Thyroid gland (tissue), 4 donors: ENCODE data around the gene FOXP2. TPM values are rescaled to one million over a fixed set of nuclear protein-coding genes. Genes with fewer than 3 reads are reported as not detected.

Experiments
- DNase-seq, 2 donors: peaks; one replicate each; pipeline ENCODE4 v3.0.0-alpha.2; 2019
- H3K27ac ChIP-seq, 3 donors: fragments of 200-600 bp; sonication (generic); 1 replicate in 2 of 3; 2 replicates in 1 of 3; pipeline ENCODE4 v1.5.1; 2016 to 2019; ENCODE audit warnings: mild to moderate bottlenecking in 1 of 3, moderate library complexity in 1 of 3
- H3K27me3 ChIP-seq: fragments of 200-600 bp; sonication (generic); one replicate; pipeline ENCODE4 v1.5.1; 2019
- H3K36me3 ChIP-seq, 2 donors: fragments of 200-600 bp; sonication (generic); one replicate each; pipeline ENCODE4 v1.5.1; 2016 to 2019
- H3K4me1 ChIP-seq, 2 donors: fragments of 200-600 bp; sonication (generic); one replicate each; pipeline ENCODE4 v1.5.1; 2017 to 2019
- H3K4me3 ChIP-seq, 3 donors: fragments of 200-600 bp; sonication (generic); replicated peaks in 1 of 3; 1 replicate in 2 of 3; 2 replicates in 1 of 3; pipeline ENCODE4 v1.5.1; 2016; ENCODE audit warnings: mild to moderate bottlenecking in 1 of 3
- H3K9me3 ChIP-seq: fragments of 200-600 bp; sonication (generic); one replicate; pipeline ENCODE4 v1.5.1; 2017
- CTCF ChIP-seq, 6 experiments: fragments of 200-600 bp in 3 of 6; fragments of 450-650 bp in 3 of 6; sonication (generic) in 3 of 6; IDR thresholded peaks; one replicate each; pipeline ENCODE4 v1.5.1; 2016 to 2019; ENCODE audit warnings: antibody characterized with exemption in 6 of 6, mild to moderate bottlenecking in 2 of 6, inconsistent platforms in 1 of 6, moderate library complexity in 1 of 6
- POLR2A ChIP-seq, 2 donors: fragments of 450-650 bp; IDR thresholded peaks; one replicate each; pipeline ENCODE4 v1.6.1; 2017; ENCODE audit warnings: antibody characterized with exemption in 2 of 2, mild to moderate bottlenecking in 2 of 2, moderate library complexity in 1 of 2
- WGBS, 2 donors: methylation state at CpG; one replicate each; pipeline ENCODE4 v1.1.5; 2017; 5-methylcytosine and 5-hydroxymethylcytosine counted together
- intact Hi-C: fragments of 100-400 bp; cut with DNase I; formaldehyde crosslinking; loops from one replicate; pipeline ENCODE4 v1.15.1; 2023
- total RNA-seq, 4 donors: library from RNA; depleted of rRNA; stranded (reverse); fragments of >200 nt; gene quantifications; one replicate each; pipeline ENCODE4 v1.2.3, GENCODE V29; 2016

FOXP2 gene
- total RNA-seq, 4 donors from 2014 or later = 24.7 to 46.5 (median 28.0) TPM

DNA sequence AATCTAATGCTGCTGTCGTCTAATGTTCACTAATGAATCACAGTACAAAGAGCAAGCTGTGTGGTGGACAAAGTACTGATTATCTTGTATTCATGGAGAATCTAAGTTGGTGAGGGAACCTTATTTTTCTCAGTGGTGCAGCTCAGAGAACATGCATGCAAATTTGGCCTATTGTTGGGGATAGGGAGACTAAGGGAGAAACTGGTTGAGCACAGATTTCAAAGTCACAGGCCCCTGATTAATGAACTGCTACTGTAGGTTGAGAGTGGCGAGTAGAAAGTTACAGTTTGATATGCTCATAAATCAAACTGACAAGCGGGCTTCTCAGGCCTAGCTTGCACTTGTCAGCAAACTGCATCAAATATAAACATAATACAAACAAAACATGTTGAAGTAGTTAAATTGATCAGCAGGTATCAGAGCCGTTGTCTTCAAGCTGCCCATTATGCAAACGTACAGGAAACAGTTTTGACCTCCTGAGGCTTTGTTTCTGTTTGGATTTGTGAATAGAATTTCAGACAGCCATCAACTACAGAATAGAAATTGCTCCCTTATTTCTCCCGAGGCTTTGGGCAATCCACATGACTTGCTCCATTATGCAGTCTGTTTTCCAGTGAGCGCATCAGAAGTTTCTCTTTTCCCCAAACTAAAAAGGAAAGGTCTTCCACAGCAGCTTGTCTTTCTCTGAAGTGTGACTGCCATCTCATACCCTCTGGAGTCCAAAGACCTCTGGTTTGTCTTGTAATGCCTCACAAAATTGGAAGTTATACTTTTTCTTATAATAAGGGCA lies 215.8 kb downstream of the FOXP2 start:
- H3K4me3 ChIP-seq = no peak overlapping the region
- 78 to 81% methylated on average over 7 of the region's 7 CpGs for WGBS, 2 donors
- TF ChIP-seq POLR2A (IDR thresholded peaks at IDR 0.05) = no peak
- TF ChIP-seq CTCF (IDR thresholded peaks at IDR 0.05) = no peak
- DNase-seq = no peak
- H3K36me3 ChIP-seq = peaks cover 0 to 6% of the 10 kb centered on the region in 2 donors
- H3K4me1 ChIP-seq = no peaks in the 10 kb centered on the region
- no peak overlapping the region for H3K27ac ChIP-seq
- no peaks in the 10 kb centered on the region for H3K27me3 ChIP-seq
- intact Hi-C loops = no loop called here
- H3K9me3 ChIP-seq = no peaks in the 10 kb centered on the region

- intact Hi-C loops = no loop called here
- H3K27me3 ChIP-seq = no peaks in the 10 kb centered on the region
- 81 to 91% methylated on average over 3 of the region's 3 CpGs for WGBS, 2 donors
- no peaks in the 10 kb centered on the region for H3K9me3 ChIP-seq
- H3K27ac ChIP-seq = no peak overlapping the region
- no peak overlapping the region for H3K4me3 ChIP-seq
- H3K4me1 ChIP-seq = no peaks in the 10 kb centered on the region
- DNase-seq = no peak
- no peak for TF ChIP-seq POLR2A (IDR thresholded peaks at IDR 0.05)
- TF ChIP-seq CTCF (IDR thresholded peaks at IDR 0.05) = no peak
- peaks cover 0 to 6% of the 10 kb centered on the region in 2 donors for H3K36me3 ChIP-seq
Measured at GRCh38 chr7:114631249-114631822, 216.7 kb downstream of the FOXP2 start.

DNA sequence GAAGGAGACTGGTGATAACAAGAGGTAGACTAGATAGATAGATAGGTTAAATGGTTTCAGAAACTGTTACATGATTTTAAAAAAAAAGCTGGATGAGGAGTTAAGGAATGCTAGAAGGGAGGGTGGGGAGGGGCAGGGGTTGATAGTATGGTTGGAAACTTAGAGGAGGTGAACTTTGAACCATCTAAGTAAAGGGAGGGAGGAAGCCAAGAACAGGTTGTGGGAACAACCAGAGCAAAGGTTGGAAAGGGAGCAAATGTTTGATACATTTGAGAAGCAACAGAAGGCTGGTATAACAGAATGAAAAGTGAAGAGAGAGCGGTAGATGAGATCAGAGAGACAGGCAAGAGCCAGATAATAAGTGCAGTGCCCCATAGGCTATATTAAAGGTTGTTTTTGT lies 224.8 kb downstream of the FOXP2 start:
- Histone ChIP-seq H3K4me1 (no peaks in the 10 kb centered on the region), H3K36me3 (no peaks in the 10 kb centered on the region), H3K9me3 (no peaks in the 10 kb centered on the region), H3K4me3 (no peak overlapping the region), H3K27me3 (no peaks in the 10 kb centered on the region), H3K27ac (no peak overlapping the region)
- no peak for TF ChIP-seq CTCF (IDR thresholded peaks at IDR 0.05)
- TF ChIP-seq POLR2A (IDR thresholded peaks at IDR 0.05) = no peak
- DNase-seq = no peak
- intact Hi-C loops = no loop called here
- 96 to 99% methylated on average over 1 of the region's 1 CpG for WGBS, 2 donors

DNA sequence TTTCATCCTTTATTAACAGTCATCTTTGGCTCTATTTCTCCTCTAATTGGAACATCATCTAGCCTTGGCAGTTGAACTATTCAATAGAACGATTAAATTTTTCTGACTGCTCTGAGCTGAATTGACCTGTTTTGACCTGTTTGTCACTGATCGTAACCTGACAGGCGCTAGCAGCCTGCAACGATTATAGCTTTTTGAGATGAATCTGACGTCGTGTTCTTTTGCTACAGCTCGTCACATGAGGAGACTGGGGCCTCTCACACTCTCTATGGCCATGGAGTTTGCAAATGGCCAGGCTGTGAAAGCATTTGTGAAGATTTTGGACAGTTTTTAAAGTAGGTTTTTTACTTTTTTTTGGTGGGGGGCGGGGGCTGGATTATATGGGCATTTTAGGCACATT lies 229.8 kb downstream of the FOXP2 start:
- intact Hi-C loops = no loop called here
- 87 to 92% methylated on average over 8 of the region's 8 CpGs for WGBS, 2 donors
- TF ChIP-seq POLR2A (IDR thresholded peaks at IDR 0.05) = no peak
- no peak for TF ChIP-seq CTCF (IDR thresholded peaks at IDR 0.05)

GRCh38 chr7:114645451-114645850 lies 230.8 kb downstream of the FOXP2 start:
- H3K27ac ChIP-seq = no peak overlapping the region
- DNase-seq = no peak
- no peaks in the 10 kb centered on the region for H3K27me3 ChIP-seq
- H3K4me1 ChIP-seq = no peaks in the 10 kb centered on the region
- TF ChIP-seq POLR2A (IDR thresholded peaks at IDR 0.05) = no peak
- no peak for TF ChIP-seq CTCF (IDR thresholded peaks at IDR 0.05)
- H3K36me3 ChIP-seq = no peaks in the 10 kb centered on the region
- intact Hi-C loops = no loop called here
- H3K9me3 ChIP-seq = no peaks in the 10 kb centered on the region
- H3K4me3 ChIP-seq = no peak overlapping the region

More for the DNA sequence above, 229.8 kb downstream of the FOXP2 start:
- H3K27ac ChIP-seq = no peak overlapping the region
- no peaks in the 10 kb centered on the region for H3K27me3 ChIP-seq
- no peaks in the 10 kb centered on the region for H3K36me3 ChIP-seq
- no peak overlapping the region for H3K4me3 ChIP-seq
- H3K9me3 ChIP-seq = no peaks in the 10 kb centered on the region
- H3K4me1 ChIP-seq = no peaks in the 10 kb centered on the region
- DNase-seq = no peak
